IPS DF 6.9 (cell line): Measurements from ENCODE around the gene NIP7.
"Not testable (repeated sequence)": the region's sequence is repeated elsewhere in the genome, so short reads cannot be mapped to it uniquely, and the experiment has no call there.

Experiments
- DNase-seq: peaks from one replicate; pipeline ENCODE4 v3.0.0-alpha.2; 2013; ENCODE audit warnings: low read depth, low spot score
- H3K27ac ChIP-seq: one replicate; pipeline ENCODE4 v1.5.1; 2013; ENCODE audit warnings: low read length, control low read depth
- H3K27me3 ChIP-seq: 2 replicates; pipeline ENCODE4 v1.6.1; 2013; ENCODE audit warnings: mild to moderate bottlenecking, low read length; ENCODE audit not compliant: control insufficient read depth, insufficient read depth
- H3K36me3 ChIP-seq: 2 replicates; pipeline ENCODE4 v1.6.1; 2013; ENCODE audit warnings: low read length; ENCODE audit not compliant: control insufficient read depth, insufficient read depth
- H3K4me1 ChIP-seq: 2 replicates; pipeline ENCODE4 v1.6.1; 2013; ENCODE audit warnings: low read length; ENCODE audit not compliant: control insufficient read depth, insufficient read depth
- H3K4me3 ChIP-seq: 2 replicates; pipeline ENCODE4 v1.5.1; 2013; ENCODE audit warnings: mild to moderate bottlenecking, low read length
- H3K9me3 ChIP-seq: 2 replicates; pipeline ENCODE4 v1.6.1; 2013; ENCODE audit warnings: low read length, inconsistent platforms; ENCODE audit not compliant: control insufficient read depth, insufficient read depth
- WGBS: extraction: QIAGEN DNeasy Blood & Tissue Kit; methylation state at CpG from one replicate; pipeline ENCODE4 v1.1.7; 2013; ENCODE audit warnings: mixed read lengths, missing lambda C conversion rate; ENCODE audit not compliant: insufficient read length, insufficient coverage; 5-methylcytosine and 5-hydroxymethylcytosine counted together

The NIP7 gene

GRCh38 chr16:69339289-69340094, at the start of gene NIP7, which contains the start of gene COG8:
NIP7 (plus strand) TSS chr16:69339772; CDS start chr16:69339830, 58 bp downstream.
COG8 (minus strand) TSS chr16:69339564; CDS start chr16:69339552, 12 bp downstream.
- no CpG with 5 or more reads among the region's 77 CpGs for WGBS
- Histone ChIP-seq H3K4me1 (peaks cover 1% of the 10 kb centered on the region; the same call in 1 of the 2 replicates), H3K27me3 (no peaks in the 10 kb centered on the region), H3K4me3 (peak within 1 kb of the TSS; percentile 65), H3K27ac (no peak within 1 kb of the TSS), H3K9me3 (no peaks in the 10 kb centered on the region), H3K36me3 (peaks cover 14% of the 10 kb centered on the region)
- DNase-seq: peak; percentile 97

- DNase-seq, H3K36me3 ChIP-seq, H3K4me1 ChIP-seq, H3K27me3 ChIP-seq, H3K4me3 ChIP-seq, H3K9me3 ChIP-seq, H3K27ac ChIP-seq: not testable (repeated sequence)
- WGBS: no CpG with 5 or more reads among the region's 9 CpGs
Observed at GRCh38 chr16:69291657-69292056, 47.9 kb upstream of the NIP7 start.

GRCh38 chr16:69293401-69293800, 46.2 kb upstream of the NIP7 start:
- Histone ChIP-seq H3K36me3 (no peaks in the 10 kb centered on the region), H3K9me3 (no peaks in the 10 kb centered on the region), H3K4me1 (no peaks in the 10 kb centered on the region), H3K4me3 (no peak overlapping the region), H3K27me3 (no peaks in the 10 kb centered on the region), H3K27ac (no peak overlapping the region)
- no peak for DNase-seq
- WGBS: no CpG with 5 or more reads among the region's 3 CpGs

- Histone ChIP-seq H3K4me3 (no peak overlapping the region), H3K27me3 (no peaks in the 10 kb centered on the region), H3K36me3 (no peaks in the 10 kb centered on the region), H3K4me1 (no peaks in the 10 kb centered on the region), H3K27ac (no peak overlapping the region), H3K9me3 (no peaks in the 10 kb centered on the region)
- WGBS: no CpG with 5 or more reads among the region's 1 CpG
- DNase-seq: no peak
Observed at GRCh38 chr16:69294051-69294450, 45.5 kb upstream of the NIP7 start.

- not testable (repeated sequence) for H3K4me1 ChIP-seq, H3K36me3 ChIP-seq, H3K4me3 ChIP-seq, H3K27ac ChIP-seq, DNase-seq, H3K27me3 ChIP-seq, H3K9me3 ChIP-seq
- no CpG with 5 or more reads among the region's 7 CpGs for WGBS
Observed at GRCh38 chr16:69296771-69297170, 42.8 kb upstream of the NIP7 start.

- DNase-seq: no peak
- Histone ChIP-seq H3K27ac (no peak overlapping the region), H3K27me3 (no peaks in the 10 kb centered on the region), H3K4me1 (no peaks in the 10 kb centered on the region), H3K4me3 (no peak overlapping the region), H3K9me3 (no peaks in the 10 kb centered on the region), H3K36me3 (no peaks in the 10 kb centered on the region)
- no CpG with 5 or more reads among the region's 4 CpGs for WGBS
Observed at GRCh38 chr16:69298261-69298660, 41.3 kb upstream of the NIP7 start.

GRCh38 chr16:69301187-69301586, 38.4 kb upstream of the NIP7 start:
- WGBS: no CpG with 5 or more reads among the region's 1 CpG
- DNase-seq: no peak
- Histone ChIP-seq H3K36me3 (no peaks in the 10 kb centered on the region), H3K4me3 (no peak overlapping the region), H3K9me3 (no peaks in the 10 kb centered on the region), H3K27ac (no peak overlapping the region), H3K27me3 (no peaks in the 10 kb centered on the region), H3K4me1 (no peaks in the 10 kb centered on the region)

- no peak overlapping the region for H3K4me3 ChIP-seq
- no peaks in the 10 kb centered on the region for H3K27me3 ChIP-seq
- no peak for DNase-seq
- WGBS: no CpG with 5 or more reads among the region's 4 CpGs
- no peaks in the 10 kb centered on the region for H3K4me1 ChIP-seq
- H3K27ac ChIP-seq: no peak overlapping the region
- H3K36me3 ChIP-seq: no peaks in the 10 kb centered on the region
- H3K9me3 ChIP-seq: no peaks in the 10 kb centered on the region
Observed at GRCh38 chr16:69301861-69302260, 37.7 kb upstream of the NIP7 start.

GRCh38 chr16:69302301-69302700, 37.3 kb upstream of the NIP7 start:
- H3K4me3 ChIP-seq: no peak overlapping the region
- no peaks in the 10 kb centered on the region for H3K9me3 ChIP-seq
- no peak overlapping the region for H3K27ac ChIP-seq
- H3K27me3 ChIP-seq: no peaks in the 10 kb centered on the region
- no CpG with 5 or more reads among the region's 4 CpGs for WGBS
- H3K4me1 ChIP-seq: no peaks in the 10 kb centered on the region
- no peak for DNase-seq
- no peaks in the 10 kb centered on the region for H3K36me3 ChIP-seq

GRCh38 chr16:69306031-69306430, 33.5 kb upstream of the NIP7 start:
- H3K36me3 ChIP-seq: no peaks in the 10 kb centered on the region
- H3K9me3 ChIP-seq: no peaks in the 10 kb centered on the region
- no peak overlapping the region for H3K27ac ChIP-seq
- DNase-seq: no peak
- WGBS: no CpG with 5 or more reads among the region's 1 CpG
- H3K4me1 ChIP-seq: peaks cover 2% of the 10 kb centered on the region
- no peak overlapping the region for H3K4me3 ChIP-seq
- no peaks in the 10 kb centered on the region for H3K27me3 ChIP-seq

GRCh38 chr16:69307091-69307490, 32.5 kb upstream of the NIP7 start:
- Histone ChIP-seq H3K4me3 (no peak overlapping the region), H3K27ac (no peak overlapping the region), H3K36me3 (no peaks in the 10 kb centered on the region), H3K9me3 (no peaks in the 10 kb centered on the region), H3K27me3 (no peaks in the 10 kb centered on the region), H3K4me1 (peaks cover 2% of the 10 kb centered on the region)
- no CpG with 5 or more reads among the region's 1 CpG for WGBS
- no peak for DNase-seq
